Measurements from ENCODE around the gene MAPK7. TPM values are rescaled to one million over a fixed set of nuclear protein-coding genes. Genes with fewer than 3 reads are reported as not detected.

The MAPK7 gene
- total RNA-seq, 1 donor from 2014 or later: 25.1 TPM

Small RNA genes within 50 kb of the gene (microRNA-seq; reads per million reads assigned to microRNA genes)
- 2,924 reads per million, percentile 89 among the genes with 10 or more reads in this experiment for gene MIR1180

Other genes with a start within 250 kb of the MAPK7 start
- 40.5 and 48.7 TPM in 2 replicates for gene EPN2, start 141.1 kb upstream of the MAPK7 start, total RNA-seq
- gene B9D1, start 15.8 kb upstream of the MAPK7 start, total RNA-seq: 10.2 and 10.9 TPM in 2 replicates
- gene MFAP4, start 8.7 kb downstream of the MAPK7 start, total RNA-seq: 0.93 and 3.7 TPM in 2 replicates
- gene RNF112, start 32.7 kb downstream of the MAPK7 start, total RNA-seq: 0.36 and 0.96 TPM in 2 replicates
- 0.17 and 0.75 TPM in 2 replicates for gene SLC47A1, start 155.4 kb downstream of the MAPK7 start, total RNA-seq